ENCODE data around the gene FNDC8.

GRCh38 chr17:35132816-35133550 lies 11.6 kb downstream of the FNDC8 start:
- TF ChIP-seq, protein P1, sequence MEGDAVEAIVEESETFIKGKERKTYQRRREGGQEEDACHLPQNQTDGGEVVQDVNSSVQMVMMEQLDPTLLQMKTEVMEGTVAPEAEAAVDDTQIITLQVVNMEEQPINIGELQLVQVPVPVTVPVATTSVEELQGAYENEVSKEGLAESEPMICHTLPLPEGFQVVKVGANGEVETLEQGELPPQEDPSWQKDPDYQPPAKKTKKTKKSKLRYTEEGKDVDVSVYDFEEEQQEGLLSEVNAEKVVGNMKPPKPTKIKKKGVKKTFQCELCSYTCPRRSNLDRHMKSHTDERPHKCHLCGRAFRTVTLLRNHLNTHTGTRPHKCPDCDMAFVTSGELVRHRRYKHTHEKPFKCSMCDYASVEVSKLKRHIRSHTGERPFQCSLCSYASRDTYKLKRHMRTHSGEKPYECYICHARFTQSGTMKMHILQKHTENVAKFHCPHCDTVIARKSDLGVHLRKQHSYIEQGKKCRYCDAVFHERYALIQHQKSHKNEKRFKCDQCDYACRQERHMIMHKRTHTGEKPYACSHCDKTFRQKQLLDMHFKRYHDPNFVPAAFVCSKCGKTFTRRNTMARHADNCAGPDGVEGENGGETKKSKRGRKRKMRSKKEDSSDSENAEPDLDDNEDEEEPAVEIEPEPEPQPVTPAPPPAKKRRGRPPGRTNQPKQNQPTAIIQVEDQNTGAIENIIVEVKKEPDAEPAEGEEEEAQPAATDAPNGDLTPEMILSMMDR (IDR thresholded peaks at IDR 0.05): no peak
- no peak for TF ChIP-seq POLR2A (IDR thresholded peaks at IDR 0.05)
